ENCODE data around the gene DYNC1H1.

DYNC1H1 gene

GRCh38 chr14:102018251-102018650, 53.9 kb downstream of the DYNC1H1 start:
- TF ChIP-seq ZNF175 (tag by site-specific recombination; IDR thresholded peaks at IDR 0.05) (no peak), ZNF114 (tag by site-specific recombination; IDR thresholded peaks at IDR 0.05) (no peak), ZBTB10 (tag by site-specific recombination; IDR thresholded peaks at IDR 0.05) (no peak), ZNF140 (tag by site-specific recombination; IDR thresholded peaks at IDR 0.05) (no peak)
- H3K4me1 ChIP-seq (ENCODE audit: control insufficient read depth, insufficient read depth, low read length) = no peaks in the 10 kb centered on the region
- peaks cover 69 to 93% of the 10 kb centered on the region in 2 experiments for H3K36me3 ChIP-seq (ENCODE audit: control insufficient read depth in 2 of 2, insufficient read depth in 1 of 2, low read length in 2 of 2)
- ChIA-PET POLR2A (no interaction called here), CTCF (interaction anchor here (0.7 kb wide), 1 partner anchor 405 kb away, joined by 3 read pairs; no protein-coding TSS in a partner anchor)
- H3K4me3 ChIP-seq (ENCODE audit: low read depth, low read length) = no peak overlapping the region
- no peaks in the 10 kb centered on the region for H3K9me3 ChIP-seq (ENCODE audit: control insufficient read depth, insufficient read depth, low read depth, low read length)
- H3K27ac ChIP-seq (ENCODE audit: extremely low read depth, low read depth, low read length) = no peak overlapping the region

GRCh38 chr14:102019006-102019540, 54.7 kb downstream of the DYNC1H1 start:
- Histone ChIP-seq H3K4me3 (ENCODE audit: low read depth, low read length) (no peak overlapping the region), H3K9me3 (ENCODE audit: control insufficient read depth, insufficient read depth, low read depth, low read length) (no peaks in the 10 kb centered on the region), H3K4me1 (ENCODE audit: control insufficient read depth, insufficient read depth, low read length) (no peaks in the 10 kb centered on the region), H3K27ac (ENCODE audit: extremely low read depth, low read depth, low read length) (no peak overlapping the region), H3K36me3 (ENCODE audit: control insufficient read depth in 2 of 2, insufficient read depth in 1 of 2, low read length in 2 of 2) (peaks cover 73 to 93% of the 10 kb centered on the region in 2 experiments)
- ChIA-PET CTCF (interaction anchor here (0.6 to 0.7 kb wide), 2 partner anchors 28 to 406 kb away, joined by 3 to 4 read pairs; no protein-coding TSS in a partner anchor), POLR2A (no interaction called here)
- TF ChIP-seq BCL11A (tag by site-specific recombination; IDR thresholded peaks at IDR 0.05; ENCODE audit: low read depth) (no peak), ZSCAN18 (tag by site-specific recombination; IDR thresholded peaks at IDR 0.05) (no peak), ZNF830 (tag by site-specific recombination; IDR thresholded peaks at IDR 0.05; ENCODE audit: low read depth) (no peak), ZNF24 (tag by site-specific recombination; IDR thresholded peaks at IDR 0.05) (no peak), GLI2 (tag by site-specific recombination; IDR thresholded peaks at IDR 0.05; ENCODE audit: borderline replicate concordance, low read depth) (no peak), ZNF514 (tag by site-specific recombination; IDR thresholded peaks at IDR 0.05) (no peak), FEZF1 (tag by site-specific recombination; IDR thresholded peaks at IDR 0.05) (no peak), GLIS1 (tag by site-specific recombination; IDR thresholded peaks at IDR 0.05) (no peak), ZNF768 (tag by site-specific recombination; IDR thresholded peaks at IDR 0.05) (no peak), ZFP37 (tag by site-specific recombination; IDR thresholded peaks at IDR 0.05) (no peak), ZNF114 (tag by site-specific recombination; IDR thresholded peaks at IDR 0.05) (no peak), ZBTB8A (tag by site-specific recombination; IDR thresholded peaks at IDR 0.05) (no peak), ZNF366 (tag by site-specific recombination; conservative IDR thresholded peaks at IDR 0.05) (no peak), ZBTB20 (tag by site-specific recombination; IDR thresholded peaks at IDR 0.05) (no peak), YY2 (tag by site-specific recombination; IDR thresholded peaks at IDR 0.05) (no peak), KLF8 (tag by site-specific recombination; IDR thresholded peaks at IDR 0.05) (no peak), ZNF623 (tag by site-specific recombination; IDR thresholded peaks at IDR 0.05) (no peak)
